Measurements from ENCODE around the gene ZNF264.

DNA sequence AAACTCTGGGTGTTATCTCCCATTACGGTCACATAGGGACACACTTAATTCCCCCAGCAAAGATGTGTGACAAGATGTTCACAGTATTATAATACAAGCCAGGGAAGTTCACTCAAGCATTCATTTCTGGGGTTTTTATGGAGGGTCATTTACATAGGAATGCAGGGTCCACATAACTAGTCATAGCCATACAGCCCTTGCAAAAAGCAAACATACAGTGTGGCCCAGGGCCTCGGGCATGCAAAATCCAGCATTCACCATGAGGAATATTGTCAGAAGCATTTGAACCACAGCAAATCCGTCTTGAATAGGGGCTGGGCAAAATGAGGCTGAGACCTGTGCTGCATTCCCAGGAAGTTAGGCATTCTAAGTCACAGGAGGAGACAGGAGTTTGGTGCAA, 76.0 kb downstream of the ZNF264 start:
- TF ChIP-seq CTCF (conservative IDR thresholded peaks at IDR 0.05; ENCODE audit: low read length) (no peak), EZH2phosphoT487 (IDR thresholded peaks at IDR 0.05; ENCODE audit: borderline replicate concordance) (no peak)

All from Loucy (cell line).